Neural cell (in vitro differentiated cells): ENCODE data around the gene CDC25B.

Source experiments
- CTCF ChIP-seq: fragments of 450-650 bp; IDR thresholded peaks from 2 replicates; pipeline ENCODE4 v1.5.1; 2014; ENCODE audit warnings: antibody characterized with exemption, mild to moderate bottlenecking, moderate library complexity; ENCODE audit not compliant: poor library complexity, severe bottlenecking
- REST ChIP-seq: IDR thresholded peaks from 2 replicates; pipeline ENCODE4 v1.6.1; 2012; ENCODE audit warnings: borderline replicate concordance

- TF ChIP-seq CTCF (peak; percentile 75), REST (no peak)
Observed at GRCh38 chr20:3786665-3787323, 9.3 kb upstream of the CDC25B start, which contains the start of gene CENPB.
